Measurements from ENCODE around the gene PRSS27. TPM values are rescaled to one million over a fixed set of nuclear protein-coding genes. Genes with fewer than 3 reads are reported as not detected.

PRSS27 gene
- total RNA-seq: 1.6 TPM

GRCh38 chr16:2720064-2720457 lies at the start of gene PRSS27:
PRSS27 (minus strand) TSS chr16:2720224; CDS start chr16:2720160, 64 bp downstream.
- DNase-seq (ENCODE audit: low spot score in 2 of 2) (no peak), FAIRE-seq (no peak)

GRCh38 chr16:2769675-2770056 lies 49.6 kb upstream of the PRSS27 start:
- no peak for DNase-seq (ENCODE audit: low spot score in 2 of 2)
- no peak for FAIRE-seq

GRCh38 chr16:2769100-2769529 lies 49.1 kb upstream of the PRSS27 start:
- FAIRE-seq (no peak), DNase-seq (ENCODE audit: low spot score in 2 of 2) (no peak)

GRCh38 chr16:2768403-2769089 lies 48.5 kb upstream of the PRSS27 start:
- DNase-seq (ENCODE audit: low spot score in 2 of 2) (no peak), FAIRE-seq (no peak)

GRCh38 chr16:2767891-2768290 lies 47.9 kb upstream of the PRSS27 start:
- DNase-seq (ENCODE audit: low spot score in 2 of 2) (no peak), FAIRE-seq (no peak)

GRCh38 chr16:2767140-2767731 lies 47.2 kb upstream of the PRSS27 start:
- FAIRE-seq: no peak

GRCh38 chr16:2766430-2767139 lies 46.6 kb upstream of the PRSS27 start:
- FAIRE-seq: no peak

More at GRCh38 chr16:2767140-2767731, 47.2 kb upstream of the PRSS27 start:
- DNase-seq (ENCODE audit: low spot score in 2 of 2): no peak

GRCh38 chr16:2765462-2766404 lies 45.7 kb upstream of the PRSS27 start:
- FAIRE-seq: no peak
- DNase-seq (ENCODE audit: low spot score in 2 of 2): no peak

More at GRCh38 chr16:2766430-2767139, 46.6 kb upstream of the PRSS27 start:
- DNase-seq (ENCODE audit: low spot score in 2 of 2): no peak

- no peak for FAIRE-seq
- DNase-seq (ENCODE audit: low spot score in 2 of 2): no peak
Observed at GRCh38 chr16:2764718-2765117, 44.7 kb upstream of the PRSS27 start.

- no peak for DNase-seq (ENCODE audit: low spot score in 2 of 2)
Observed at GRCh38 chr16:2763173-2763572, 43.1 kb upstream of the PRSS27 start.

GRCh38 chr16:2762711-2763110 lies 42.7 kb upstream of the PRSS27 start:
- DNase-seq (ENCODE audit: low spot score in 2 of 2): no peak
- FAIRE-seq: no peak

More at GRCh38 chr16:2763173-2763572, 43.1 kb upstream of the PRSS27 start:
- no peak for FAIRE-seq

- DNase-seq (ENCODE audit: low spot score in 2 of 2) (no peak), FAIRE-seq (no peak)
Observed at GRCh38 chr16:2761886-2762583, 42.0 kb upstream of the PRSS27 start.

- no peak for DNase-seq (ENCODE audit: low spot score in 2 of 2)
- FAIRE-seq: no peak
Observed at GRCh38 chr16:2761472-2761871, 41.4 kb upstream of the PRSS27 start.

GRCh38 chr16:2757344-2757743 lies 37.3 kb upstream of the PRSS27 start:
- DNase-seq (ENCODE audit: low spot score in 2 of 2) (no peak), FAIRE-seq (no peak)

- no peak for FAIRE-seq
Observed at GRCh38 chr16:2756288-2757015, 36.4 kb upstream of the PRSS27 start.

GRCh38 chr16:2755158-2755557 lies 35.1 kb upstream of the PRSS27 start:
- FAIRE-seq (no peak), DNase-seq (ENCODE audit: low spot score in 2 of 2) (no peak)

More at GRCh38 chr16:2756288-2757015, 36.4 kb upstream of the PRSS27 start:
- DNase-seq (ENCODE audit: low spot score in 2 of 2): no peak

- no peak for FAIRE-seq
- DNase-seq (ENCODE audit: low spot score in 2 of 2): peak; percentile 46
Observed at GRCh38 chr16:2753733-2754020, 33.7 kb upstream of the PRSS27 start.

- DNase-seq (ENCODE audit: low spot score in 2 of 2) (peak; percentile 90 to 91), FAIRE-seq (no peak)
Observed at GRCh38 chr16:2752850-2753732, 33.1 kb upstream of the PRSS27 start.

Data from frontal cortex (tissue), 4 donors.